Dermis microvascular lymphatic vessel endothelial cell (primary cell): Measurements from ENCODE around the gene FAM135A. TPM values are rescaled to one million over a fixed set of nuclear protein-coding genes. Genes with fewer than 3 reads are reported as not detected.

Source experiments
- DNase-seq, 2 donors: peaks; one replicate each; pipeline versions ENCODE4 v3.0.0 to v3.0.0-alpha.2; 2010; ENCODE audit warnings: low read depth in 2 of 2
- total RNA-seq: library from RNA; depleted of rRNA; stranded (reverse); fragments of >200 nt; gene quantifications from 2 replicates; pipeline ENCODE4 v1.2.1, GENCODE V29; 2014

The FAM135A gene
- total RNA-seq = 11.2 and 12.9 TPM in 2 replicates

DNA sequence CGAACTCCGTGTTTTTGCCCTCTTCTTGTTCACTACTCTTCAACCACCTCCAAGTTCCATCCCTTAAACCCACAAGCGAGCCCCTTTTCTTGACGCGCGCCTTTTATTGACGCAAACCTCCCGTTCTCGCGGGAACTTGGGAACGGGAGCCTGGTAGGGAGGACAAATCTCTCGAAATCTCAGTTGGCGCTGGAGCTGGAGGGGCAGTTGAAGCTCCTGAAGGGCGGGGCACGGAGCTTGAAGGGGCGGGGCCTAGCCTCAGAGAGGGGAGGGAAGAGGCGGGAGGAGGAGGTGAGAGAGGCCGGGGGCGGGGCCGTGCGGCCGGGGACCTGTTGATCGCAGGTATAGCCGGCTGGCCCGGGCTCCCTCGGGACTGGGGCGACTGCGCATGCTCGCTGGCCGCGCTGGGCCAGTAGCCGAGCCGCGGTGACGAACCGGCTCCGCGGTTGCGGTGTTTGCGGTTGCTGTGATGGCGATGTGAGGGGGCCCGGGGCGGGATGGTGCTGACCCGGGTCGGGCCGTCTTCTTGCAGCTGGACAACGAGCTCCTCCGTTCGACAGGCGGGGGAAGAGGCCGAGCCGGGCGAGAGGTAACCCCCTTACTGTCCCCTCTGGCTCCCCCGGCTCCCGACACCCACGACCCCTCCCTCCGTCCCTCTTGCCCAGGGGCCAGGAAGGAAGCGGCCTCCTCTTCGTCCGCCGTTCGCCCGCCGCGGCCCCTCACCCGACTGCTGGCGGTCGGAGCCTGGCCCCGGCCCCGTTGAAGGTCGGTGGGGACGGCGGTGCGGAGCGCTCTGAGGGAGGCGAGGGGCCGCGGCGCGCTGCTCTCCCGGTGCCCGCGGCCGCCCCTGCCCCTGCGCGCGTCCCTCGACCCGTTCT, at the start of gene FAM135A:
Gene FAM135A (plus strand): TSS at position 395 of the 878 bp plus-strand sequence. CDS start 14,835 bp downstream, outside the sequence.
- DNase-seq = peak; percentile 95 to 98

DNA sequence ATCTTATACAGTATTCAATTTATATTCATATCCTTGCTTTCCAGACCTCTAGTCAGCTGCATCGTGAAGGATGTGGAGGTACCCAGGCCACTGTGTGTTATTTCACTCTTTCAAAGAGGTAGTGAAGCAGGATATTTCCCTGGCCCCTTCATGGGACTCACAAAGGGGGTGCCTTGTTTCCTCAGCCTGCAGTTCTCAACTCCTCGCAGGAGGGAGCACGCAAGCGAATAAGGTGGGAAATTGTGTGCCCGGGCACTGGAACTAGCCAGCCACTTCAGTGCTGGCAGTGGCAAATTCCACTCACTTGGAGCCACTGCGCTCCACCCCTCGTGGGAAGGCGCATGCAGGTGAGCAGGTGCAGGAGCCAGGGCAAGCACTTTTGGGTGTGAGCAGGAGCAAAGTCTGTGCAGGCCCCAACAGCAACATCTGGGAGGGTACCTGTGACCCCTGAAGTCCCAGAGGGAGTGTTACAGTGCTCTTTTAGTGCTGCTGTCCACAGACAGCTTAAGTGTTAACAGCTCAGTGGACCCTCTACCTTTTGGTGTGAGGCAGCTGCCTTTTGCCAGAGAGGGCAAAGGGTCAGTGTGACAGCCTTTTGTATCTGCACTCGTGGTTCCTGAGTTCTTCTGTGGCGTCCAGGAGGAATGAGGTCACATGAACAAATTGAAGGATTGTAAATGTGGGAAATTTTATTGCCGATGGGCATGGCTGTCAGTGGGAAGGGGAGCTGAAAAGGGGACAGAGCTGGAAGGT, 49.4 kb upstream of the FAM135A start:
- DNase-seq = no peak

DNA sequence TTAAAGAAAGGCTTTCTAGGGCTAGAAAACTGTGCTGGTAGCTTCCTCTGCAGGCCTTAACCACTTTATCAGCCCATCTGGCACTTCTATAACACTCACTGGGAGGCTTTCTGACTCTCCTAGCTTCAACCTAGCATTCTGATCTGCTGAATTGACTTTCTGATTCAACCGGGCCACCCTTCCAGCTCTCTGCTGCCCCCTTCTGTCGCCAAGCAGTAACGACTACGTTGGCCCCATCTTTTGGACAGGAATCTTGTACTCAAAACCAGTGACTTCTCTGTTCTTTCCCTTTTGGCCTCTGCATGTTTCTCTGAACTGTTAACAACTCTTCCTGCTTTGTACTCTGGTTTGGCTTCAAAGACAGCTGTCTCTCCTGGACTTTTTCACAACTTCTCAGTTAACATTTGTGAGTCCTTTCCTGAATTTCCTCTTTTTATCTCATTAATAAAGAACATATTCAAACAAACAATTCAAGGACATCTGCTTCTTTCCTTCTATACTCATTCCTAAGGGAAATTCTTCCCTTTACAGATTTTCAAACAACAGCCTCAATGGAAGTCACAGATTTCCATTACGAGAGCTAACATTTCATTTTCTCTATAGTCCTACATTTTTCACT, 43.9 kb upstream of the FAM135A start:
- peak; percentile 22 to 54 for DNase-seq

DNA sequence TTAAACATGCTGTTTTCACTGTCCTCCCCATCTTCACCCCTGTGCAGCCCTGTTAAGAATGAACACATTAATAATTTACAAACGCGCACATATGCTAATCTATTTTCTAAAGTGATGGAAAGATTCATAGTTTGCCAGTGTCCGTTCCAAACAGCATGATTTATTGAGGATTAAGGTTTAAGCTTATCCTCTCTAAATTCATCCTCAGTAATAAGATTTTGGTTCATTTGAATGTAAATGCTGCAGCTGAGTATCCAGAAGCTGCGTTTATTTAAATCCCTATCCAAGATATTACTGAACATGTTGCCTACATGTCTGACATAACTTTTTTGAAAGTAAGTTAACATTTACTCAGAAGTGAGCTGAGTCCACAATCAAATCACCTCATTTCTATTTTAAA, 42.8 kb upstream of the FAM135A start:
- no peak for DNase-seq

DNA sequence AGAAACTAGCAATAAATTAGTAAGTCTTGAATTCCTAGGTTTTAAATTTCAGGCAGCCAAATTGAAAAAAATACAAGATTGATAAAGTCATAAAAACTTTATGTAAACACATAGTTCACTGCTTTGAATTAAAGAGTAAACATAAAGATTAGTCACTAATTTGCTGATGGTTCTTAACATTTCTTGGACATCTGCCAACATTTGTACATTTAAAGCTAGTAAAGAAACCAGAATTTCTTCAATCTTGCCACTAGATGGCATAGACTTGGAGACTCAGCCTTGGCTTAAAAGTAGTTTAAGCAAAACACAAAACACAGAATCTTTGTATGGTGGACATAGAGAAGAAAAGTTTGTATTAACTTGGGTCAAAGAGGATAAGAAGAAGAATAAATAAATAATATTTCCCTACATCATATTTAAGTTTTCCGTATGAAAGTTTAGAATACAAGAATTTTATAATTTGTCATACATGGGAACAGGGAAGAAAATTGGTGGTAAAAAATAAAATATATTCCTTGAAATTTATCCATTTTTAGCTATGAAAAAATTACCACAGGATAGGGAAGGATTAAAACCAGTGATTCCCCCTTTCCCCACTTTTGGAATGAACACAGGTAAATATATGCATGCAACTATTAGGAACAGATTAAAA, 41.7 kb upstream of the FAM135A start:
- DNase-seq = peak; percentile 18 to 68

DNA sequence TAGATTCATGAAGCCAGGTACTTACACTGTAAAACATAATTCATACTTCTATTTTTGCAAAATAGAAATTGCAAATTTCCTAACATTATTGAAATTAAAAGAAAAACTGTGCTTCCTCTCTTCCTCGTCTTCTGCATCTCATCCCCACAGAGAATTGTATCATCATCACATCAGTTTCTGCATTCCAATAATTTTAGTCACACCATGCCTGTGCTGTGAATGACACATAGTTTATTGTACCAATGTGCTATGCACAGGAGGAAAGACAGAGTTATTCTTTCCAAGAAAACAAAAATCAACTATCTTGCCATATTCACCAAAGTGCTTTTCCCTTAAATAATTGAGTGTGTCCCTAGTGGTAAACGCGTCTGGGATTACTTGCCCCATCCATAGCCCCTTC, 38.1 kb upstream of the FAM135A start:
- no peak for DNase-seq

DNA sequence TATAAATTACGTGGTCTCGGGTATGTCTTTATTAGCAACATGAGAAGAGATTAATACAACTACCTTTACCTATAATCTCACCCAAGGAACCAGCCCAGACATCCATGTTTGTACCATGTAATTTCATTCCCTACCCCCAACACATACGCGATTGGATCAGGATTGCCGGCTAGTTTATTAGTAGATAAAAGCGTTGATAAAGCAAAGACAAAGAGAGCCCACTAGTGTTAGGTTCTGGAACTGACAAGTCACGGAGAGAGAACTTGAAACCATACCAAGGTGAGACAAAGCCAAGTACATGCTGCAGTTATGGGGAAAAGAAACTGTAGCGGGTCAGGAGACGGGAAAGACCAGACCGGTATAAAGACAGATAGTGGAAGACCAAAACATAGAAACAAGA, 37.4 kb upstream of the FAM135A start:
- DNase-seq = peak in 1 of 2 donors; percentile 4

DNA sequence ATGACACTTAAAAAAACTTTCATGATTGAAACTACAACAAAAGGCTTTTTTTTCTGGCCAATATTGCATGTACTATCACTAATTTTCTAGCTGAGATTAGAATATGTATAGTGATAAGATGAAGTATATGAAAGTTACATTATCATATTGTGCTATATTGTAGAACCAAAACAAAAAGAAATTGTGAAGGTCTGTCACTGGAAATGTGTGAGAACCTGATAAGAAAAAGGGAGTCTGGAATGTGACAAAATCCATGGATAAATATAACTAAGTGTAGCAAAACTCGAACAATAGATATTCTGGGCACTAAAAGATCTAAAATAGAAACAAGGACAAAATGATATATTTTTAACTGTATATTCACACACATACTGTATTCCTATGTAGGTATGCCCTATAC, 36.7 kb upstream of the FAM135A start:
- no peak for DNase-seq

DNA sequence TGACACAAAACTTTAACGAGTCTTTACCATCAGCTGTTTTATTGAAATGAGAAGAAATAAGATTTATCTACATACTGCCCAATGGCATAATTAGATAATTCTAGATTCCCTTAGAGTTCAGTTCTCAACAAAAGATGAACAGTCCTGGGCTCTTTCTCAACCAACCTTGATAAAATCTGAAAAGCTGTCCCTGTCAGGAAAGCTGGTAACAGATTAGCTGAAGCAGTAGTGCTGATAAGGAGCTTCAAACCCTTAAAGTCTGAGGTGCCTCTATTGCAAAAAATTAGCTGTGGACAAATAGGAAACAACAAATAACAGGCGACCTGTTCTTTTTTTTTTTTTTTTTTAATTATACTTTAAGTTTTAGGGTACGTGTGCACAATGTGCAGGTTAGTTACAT, 35.9 kb upstream of the FAM135A start:
- no peak for DNase-seq

DNA sequence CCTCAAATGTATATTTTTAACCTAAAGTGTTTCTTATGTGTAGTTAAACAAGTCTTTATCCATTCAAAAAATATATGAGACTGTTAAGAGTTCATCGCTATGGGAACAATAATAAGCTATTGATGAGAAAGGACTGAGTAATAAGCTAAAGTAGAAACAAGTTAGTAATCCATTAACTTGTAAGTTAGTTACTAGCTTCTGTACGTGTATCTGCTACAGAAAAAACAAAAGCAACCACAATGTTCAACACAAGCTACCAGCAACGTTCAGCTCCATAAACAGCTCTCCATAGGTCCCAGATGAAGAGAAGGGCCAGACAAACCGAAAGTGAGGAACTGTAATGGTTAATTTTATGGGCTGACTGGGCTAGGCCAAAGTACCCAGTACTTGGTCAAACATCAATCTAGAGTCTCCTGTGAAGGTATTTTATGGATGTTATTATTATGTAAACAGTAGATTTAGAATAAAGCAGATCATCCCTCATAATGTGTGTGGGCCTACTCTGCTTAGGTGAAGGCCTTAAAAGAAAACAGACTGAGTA, 33.8 kb upstream of the FAM135A start:
- DNase-seq = no peak

DNA sequence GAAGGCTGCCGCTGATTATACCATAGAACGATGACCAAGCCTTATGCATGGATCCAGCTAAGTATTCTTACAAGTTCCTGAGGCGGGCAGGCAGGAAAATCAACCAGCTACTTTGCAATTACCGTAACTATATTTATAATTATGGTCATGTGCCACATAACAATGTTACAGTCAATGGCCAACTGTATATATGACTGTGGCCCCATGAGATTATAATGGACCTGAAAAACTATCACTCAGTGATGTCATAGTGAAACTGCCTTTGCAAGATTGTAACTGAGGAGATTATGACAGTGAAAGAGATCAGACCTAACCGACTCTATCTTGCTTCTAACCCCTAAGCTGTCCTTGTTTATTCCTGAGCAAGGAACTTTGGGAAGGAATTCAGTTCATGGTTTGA, 33.1 kb upstream of the FAM135A start:
- DNase-seq = no peak

DNA sequence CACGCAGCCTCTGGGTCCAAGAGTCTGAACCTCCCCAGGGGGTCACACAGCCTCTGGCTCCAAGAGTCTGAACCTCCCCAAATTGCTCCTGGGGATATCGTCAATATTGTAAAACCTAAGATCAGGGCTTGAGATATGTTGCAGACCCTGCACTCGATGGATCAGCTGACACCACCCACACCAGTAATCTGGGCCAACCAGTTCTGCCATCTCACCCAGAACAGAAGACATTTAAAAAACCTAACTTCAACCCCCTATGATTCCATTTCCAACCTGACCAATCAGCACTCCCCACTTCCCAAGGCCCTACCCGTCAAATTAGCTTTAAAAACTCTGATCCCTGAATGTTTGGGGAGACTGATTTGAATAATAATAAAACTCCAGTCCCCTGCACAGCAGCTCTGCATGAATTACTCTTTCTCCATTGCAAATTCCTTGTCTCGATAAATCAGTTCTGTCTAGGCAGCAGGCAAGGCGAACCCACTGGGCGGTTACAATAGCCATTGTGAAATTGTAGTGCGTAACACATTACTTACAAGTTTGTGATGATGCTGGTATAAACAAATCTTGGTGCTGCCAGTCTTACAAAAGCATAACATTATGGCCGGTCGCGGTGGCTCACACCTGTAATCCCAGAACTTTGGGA, 32.4 kb upstream of the FAM135A start:
- no peak for DNase-seq

DNA sequence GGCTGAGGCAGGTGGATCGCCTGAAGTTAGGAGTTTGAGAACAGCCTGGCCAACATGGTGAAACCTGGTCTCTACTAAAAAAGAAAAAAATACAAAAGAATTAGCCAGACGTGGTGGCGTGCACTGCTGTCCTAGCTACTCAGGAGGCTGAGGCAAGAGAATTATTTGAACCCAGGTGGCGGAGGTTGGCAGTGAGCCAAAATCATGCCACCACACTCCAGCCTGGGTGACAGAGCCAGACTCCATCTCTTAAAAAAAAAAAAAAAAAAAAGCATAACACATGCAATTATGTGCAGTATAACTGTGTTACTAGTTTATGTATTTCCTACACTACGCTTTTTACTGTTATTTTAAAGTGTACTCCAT, 31.9 kb upstream of the FAM135A start:
- DNase-seq = no peak

DNA sequence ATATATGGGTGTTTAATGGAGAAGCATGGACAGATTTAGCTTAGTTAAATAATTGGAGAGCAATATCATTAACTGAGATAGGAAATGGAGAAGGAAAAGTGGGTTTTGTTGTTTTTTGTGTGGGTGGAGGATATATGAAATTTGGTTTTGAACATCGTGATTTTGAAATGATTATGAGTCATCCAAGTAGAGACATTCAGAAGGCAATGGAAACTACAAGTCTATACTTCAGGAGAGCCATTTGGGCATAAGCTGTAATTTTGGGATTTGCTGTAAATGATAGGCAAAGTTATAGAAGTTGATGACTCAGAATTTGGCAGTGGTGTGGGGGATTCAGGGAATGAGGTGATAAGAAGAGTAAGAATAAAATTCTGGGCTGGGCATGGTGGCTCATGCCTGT, 27.4 kb upstream of the FAM135A start:
- no peak for DNase-seq

DNA sequence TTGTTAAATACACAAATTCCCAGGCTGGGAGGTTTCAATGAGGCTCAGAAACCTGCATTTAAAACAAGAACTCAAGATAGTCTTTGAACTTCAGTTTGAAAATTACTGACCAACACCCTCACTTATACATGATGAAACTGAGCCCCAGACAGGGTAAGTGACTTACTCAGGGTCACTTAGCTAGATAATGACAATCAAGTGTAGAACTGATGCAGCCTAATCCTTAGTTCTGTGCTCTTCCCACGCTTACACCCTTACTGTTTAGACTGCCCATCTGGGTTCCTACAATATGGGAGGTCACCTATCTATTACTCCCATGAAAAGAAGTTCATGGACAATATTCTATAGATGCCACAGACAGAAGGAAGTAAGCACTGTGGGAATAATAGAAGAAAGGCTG, 24.5 kb upstream of the FAM135A start:
- no peak for DNase-seq

DNA sequence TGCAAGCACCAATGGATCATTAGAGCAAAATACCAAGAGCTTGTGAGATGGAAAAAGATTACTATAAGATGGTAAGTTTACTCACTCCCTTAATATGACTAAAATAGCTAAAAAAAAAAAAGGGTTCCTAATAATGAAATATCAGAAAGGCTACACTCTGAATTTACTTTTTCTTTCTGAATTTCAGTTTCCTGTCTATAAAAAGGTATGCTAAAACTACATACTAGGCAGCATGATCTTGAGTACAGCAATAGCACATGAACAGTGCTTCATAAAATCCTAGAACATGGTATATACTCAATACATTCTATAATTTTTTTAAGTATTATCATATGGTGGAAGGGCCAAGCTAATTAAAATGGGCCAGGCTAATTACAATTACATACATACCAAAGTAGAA, 24.0 kb upstream of the FAM135A start:
- DNase-seq = no peak

DNA sequence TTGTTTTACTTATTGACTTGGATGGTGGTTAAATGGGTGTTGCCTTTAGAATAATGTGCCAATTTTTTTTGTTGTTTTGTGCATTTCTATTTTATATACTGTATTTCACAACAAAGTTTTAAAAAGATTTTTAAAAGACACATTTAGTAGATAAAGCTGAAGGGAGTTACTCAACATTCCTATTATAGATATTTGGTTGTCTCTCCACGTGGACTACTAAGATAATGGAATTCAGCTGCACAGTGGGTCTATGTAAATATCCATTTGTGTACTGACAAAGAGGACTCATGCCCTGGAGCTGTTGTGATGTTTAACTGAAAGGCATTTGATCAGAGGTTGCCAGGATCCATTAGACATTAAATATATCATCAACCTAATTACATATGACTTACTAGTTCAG, 23.2 kb upstream of the FAM135A start:
- no peak for DNase-seq

DNA sequence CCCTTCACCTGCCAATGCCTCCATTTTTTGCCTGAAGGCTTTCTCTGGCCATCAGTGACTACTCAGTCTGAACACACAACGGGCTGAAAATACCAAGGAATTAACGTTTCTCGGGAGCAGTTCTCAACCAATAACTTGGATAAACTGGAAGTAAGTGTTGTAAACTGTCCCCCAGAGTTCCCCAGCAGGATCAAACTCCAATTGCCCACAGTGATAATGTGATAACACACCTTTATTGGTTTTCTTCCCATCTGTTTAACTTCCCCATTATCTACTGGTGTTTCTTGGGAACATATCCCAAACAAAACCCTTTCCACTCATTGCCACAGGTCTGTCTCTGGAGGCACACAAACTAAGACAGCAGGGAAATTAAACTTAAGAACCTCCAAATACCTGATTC, 21.8 kb upstream of the FAM135A start:
- DNase-seq = no peak

DNA sequence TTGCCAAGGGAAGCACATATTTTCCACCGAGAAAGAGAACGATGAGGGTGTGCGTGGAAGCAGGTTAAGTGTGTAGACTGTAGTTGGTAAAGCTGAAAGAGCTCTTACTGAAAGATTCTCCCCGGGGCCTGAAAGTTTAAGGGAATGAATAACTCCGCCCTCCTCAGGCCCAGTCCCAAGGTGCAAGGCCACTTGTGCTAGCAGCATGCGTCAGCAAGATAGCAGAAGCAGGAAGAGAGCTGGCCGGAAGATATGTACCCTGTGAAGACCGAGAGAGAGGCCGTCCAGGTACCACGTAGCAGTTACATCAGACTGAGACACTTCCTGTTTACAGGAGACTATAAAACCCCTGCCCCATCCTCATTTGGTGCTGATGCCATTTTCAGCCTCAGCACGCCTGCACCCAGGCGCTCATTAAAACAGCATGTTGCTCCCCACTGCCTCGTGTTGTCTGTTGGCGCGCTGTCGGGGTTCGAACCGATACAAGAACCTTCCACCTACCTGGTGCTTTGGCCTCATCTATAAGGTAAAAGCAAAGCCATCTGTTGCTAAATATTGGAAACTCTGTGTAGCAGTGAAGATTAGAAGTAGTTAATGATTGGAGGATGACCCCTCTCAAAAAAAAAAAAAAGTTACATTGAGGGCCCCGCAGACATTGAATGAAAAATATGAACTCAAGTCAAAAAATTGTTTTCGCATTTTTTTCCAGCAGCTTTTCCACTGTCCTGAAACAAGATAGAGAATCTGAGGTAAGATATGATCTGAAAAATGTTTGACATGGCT, 18.6 kb upstream of the FAM135A start:
- DNase-seq = no peak

DNA sequence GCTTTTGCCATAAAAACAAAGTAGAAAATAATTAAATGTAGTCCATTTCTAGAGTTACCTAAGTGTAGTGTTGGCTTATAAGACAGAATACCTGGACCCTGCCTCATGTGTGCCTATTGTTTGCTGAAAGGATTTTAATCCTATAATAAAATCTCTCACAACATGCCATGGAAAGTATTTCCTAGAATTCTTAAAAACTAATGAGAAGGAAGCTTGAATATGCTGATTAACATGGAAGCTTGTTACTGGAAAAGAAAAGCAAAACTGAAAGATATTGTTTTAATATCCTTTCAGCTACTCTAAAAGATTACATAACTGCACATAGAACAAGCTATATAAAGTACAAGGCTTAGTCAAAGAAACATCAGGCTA, 18.0 kb upstream of the FAM135A start:
- DNase-seq = no peak
